Thymus (tissue), 14 donors: Measurements from ENCODE around the gene CKS1B. TPM values are rescaled to one million over a fixed set of nuclear protein-coding genes. Genes with fewer than 3 reads are reported as not detected.

Experiments
- DNase-seq, 9 donors: peaks; one replicate each; pipeline ENCODE4 v3.0.0-alpha.2; 2013; ENCODE audit warnings: low spot score in 9 of 9, low read depth in 6 of 9, missing footprints in 1 of 9
- H3K27ac ChIP-seq, 2 donors: one replicate each; pipeline ENCODE4 v1.5.1; 2013; ENCODE audit warnings: control low read depth in 1 of 2, low read depth in 1 of 2, low read length in 1 of 2, mild to moderate bottlenecking in 1 of 2, moderate library complexity in 1 of 2
- H3K27me3 ChIP-seq, 2 donors: one replicate each; pipeline ENCODE4 v1.5.1; 2013; ENCODE audit warnings: low read length in 1 of 2; ENCODE audit not compliant: control insufficient read depth in 2 of 2, insufficient read depth in 1 of 2
- H3K36me3 ChIP-seq, 2 donors: one replicate each; pipeline ENCODE4 v1.5.1; 2013; ENCODE audit warnings: low read length in 1 of 2, mild to moderate bottlenecking in 1 of 2, moderate library complexity in 1 of 2; ENCODE audit not compliant: control insufficient read depth in 2 of 2, insufficient read depth in 2 of 2
- H3K4me1 ChIP-seq, 2 donors: one replicate each; pipeline ENCODE4 v1.5.1; 2013; ENCODE audit warnings: low read length in 2 of 2; ENCODE audit not compliant: control insufficient read depth in 2 of 2, insufficient read depth in 2 of 2
- H3K4me3 ChIP-seq, 2 donors: one replicate each; pipeline ENCODE4 v1.5.1; 2013; ENCODE audit warnings: low read length in 2 of 2, control low read depth in 1 of 2, mild to moderate bottlenecking in 1 of 2
- H3K9me3 ChIP-seq, 2 donors: one replicate each; pipeline ENCODE4 v1.5.1; 2013; ENCODE audit warnings: low read length in 1 of 2, mild to moderate bottlenecking in 1 of 2; ENCODE audit not compliant: control insufficient read depth in 2 of 2, insufficient read depth in 1 of 2
- WGBS: extraction: QIAGEN DNeasy Blood & Tissue Kit; methylation state at CpG from one replicate; pipeline ENCODE4 v1.1.7; 2013; 5-methylcytosine and 5-hydroxymethylcytosine counted together
- long read RNA-seq, 10 donors: transcript quantifications; one replicate each; lab custom pipeline, GENCODE V29; 2026
- polyA plus RNA-seq: library from polyadenylated mRNA; stranded (reverse); fragments of 200-250 nt; gene quantifications from one replicate; pipeline ENCODE4 v1.2.3, GENCODE V29; 2013
- total RNA-seq: library from RNA; stranded (reverse); fragments of 120-200 nt; gene quantifications from one replicate; pipeline ENCODE4 v1.2.4, GENCODE V29; 2013
- donor health status: healthy.

Gene CKS1B
- 113 TPM for total RNA-seq
- polyA plus RNA-seq, result 32.8 TPM
- long read RNA-seq, donor 1, transcript CKS1B-201 (3 exons, 759 nt), result major isoform, 6 of 6 reads
- long read RNA-seq, donor 1, partial matches to known transcripts, result 0 of 6 reads
- long read RNA-seq, donor 1, other reads (novel, unspliced or antisense), result 0 of 6 reads
- long read RNA-seq, donor 2, transcript CKS1B-201 (3 exons, 759 nt), result major isoform, 118 of 126 reads
- long read RNA-seq, donor 2, partial matches to known transcripts, result 0 of 126 reads
- long read RNA-seq, donor 2, other reads (novel, unspliced or antisense), result 6 of 126 reads
- long read RNA-seq, donor 3, transcript CKS1B-203 (3 exons, 912 nt), result minor isoform, 6 of 144 reads
- long read RNA-seq, donor 3, transcript CKS1B-204 (2 exons, 1,166 nt), result minor isoform, 5 of 144 reads
- long read RNA-seq, donor 3, transcript CKS1B-201 (3 exons, 759 nt), result major isoform, 122 of 144 reads
- long read RNA-seq, donor 3, partial matches to known transcripts, result 0 of 144 reads
- long read RNA-seq, donor 3, other reads (novel, unspliced or antisense), result 11 of 144 reads
- long read RNA-seq, donor 4, transcript CKS1B-201 (3 exons, 759 nt), result major isoform, 35 of 38 reads
- long read RNA-seq, donor 4, partial matches to known transcripts, result 0 of 38 reads
- long read RNA-seq, donor 4, other reads (novel, unspliced or antisense), result 0 of 38 reads
- long read RNA-seq, donor 5, transcript CKS1B-201 (3 exons, 759 nt), result major isoform, 128 of 140 reads
- long read RNA-seq, donor 5, transcript CKS1B-204 (2 exons, 1,166 nt), result minor isoform, 5 of 140 reads
- long read RNA-seq, donor 5, partial matches to known transcripts, result 0 of 140 reads
- long read RNA-seq, donor 5, other reads (novel, unspliced or antisense), result 0 of 140 reads
- long read RNA-seq, donor 6, transcript CKS1B-203 (3 exons, 912 nt), result minor isoform, 5 of 95 reads
- long read RNA-seq, donor 6, transcript CKS1B-201 (3 exons, 759 nt), result major isoform, 79 of 95 reads
- long read RNA-seq, donor 6, partial matches to known transcripts, result 0 of 95 reads
- long read RNA-seq, donor 6, other reads (novel, unspliced or antisense), result 10 of 95 reads
- long read RNA-seq, donor 7, transcript CKS1B-201 (3 exons, 759 nt), result major isoform, 75 of 78 reads
- long read RNA-seq, donor 7, partial matches to known transcripts, result 0 of 78 reads
- long read RNA-seq, donor 7, other reads (novel, unspliced or antisense), result 0 of 78 reads
- long read RNA-seq, donor 8, transcript CKS1B-201 (3 exons, 759 nt), result major isoform, 26 of 28 reads
- long read RNA-seq, donor 8, partial matches to known transcripts, result 0 of 28 reads
- long read RNA-seq, donor 8, other reads (novel, unspliced or antisense), result 0 of 28 reads
- long read RNA-seq, donor 9, transcript CKS1B-201 (3 exons, 759 nt), result major isoform, 53 of 55 reads
- long read RNA-seq, donor 9, partial matches to known transcripts, result 0 of 55 reads
- long read RNA-seq, donor 9, other reads (novel, unspliced or antisense), result 0 of 55 reads
- long read RNA-seq, donor 10, transcript CKS1B-201 (3 exons, 759 nt), result major isoform, 58 of 67 reads
- long read RNA-seq, donor 10, partial matches to known transcripts, result 0 of 67 reads
- long read RNA-seq, donor 10, other reads (novel, unspliced or antisense), result 5 of 67 reads

GRCh38 chr1:154974102-154974807 is at the start of gene CKS1B:
Gene CKS1B, plus strand, starts transcription at chr1:154974681. Its CDS starts 65 bp downstream, at chr1:154974746.
- H3K27me3 ChIP-seq, result no peaks in the 10 kb centered on the region
- peaks cover 0 to 3% of the 10 kb centered on the region in 2 donors for H3K9me3 ChIP-seq
- under 1% methylated on average over 47 of the region's 47 CpGs for WGBS
- peaks cover 8 to 17% of the 10 kb centered on the region in 2 donors for H3K36me3 ChIP-seq
- H3K4me1 ChIP-seq, result peaks cover 18 to 46% of the 10 kb centered on the region in 2 donors
- peak within 1 kb of the TSS; percentile 93 to 97 for H3K27ac ChIP-seq
- peak within 1 kb of the TSS; percentile 72 to 80 for H3K4me3 ChIP-seq
- peak; percentile 94 to 100 (median 99) for DNase-seq

- WGBS, result 96% methylated on average over 3 of the region's 3 CpGs
- H3K4me1 ChIP-seq, result peaks cover 0 to 8% of the 10 kb centered on the region in 2 donors
- no peak overlapping the region for H3K4me3 ChIP-seq
- H3K36me3 ChIP-seq, result peaks cover 35 to 49% of the 10 kb centered on the region in 2 donors
- H3K9me3 ChIP-seq, result no peaks in the 10 kb centered on the region
- no peak for DNase-seq
- no peaks in the 10 kb centered on the region for H3K27me3 ChIP-seq
- no peak overlapping the region for H3K27ac ChIP-seq
Observed at GRCh38 chr1:154925335-154926170, 48.9 kb upstream of the CKS1B start.

DNA sequence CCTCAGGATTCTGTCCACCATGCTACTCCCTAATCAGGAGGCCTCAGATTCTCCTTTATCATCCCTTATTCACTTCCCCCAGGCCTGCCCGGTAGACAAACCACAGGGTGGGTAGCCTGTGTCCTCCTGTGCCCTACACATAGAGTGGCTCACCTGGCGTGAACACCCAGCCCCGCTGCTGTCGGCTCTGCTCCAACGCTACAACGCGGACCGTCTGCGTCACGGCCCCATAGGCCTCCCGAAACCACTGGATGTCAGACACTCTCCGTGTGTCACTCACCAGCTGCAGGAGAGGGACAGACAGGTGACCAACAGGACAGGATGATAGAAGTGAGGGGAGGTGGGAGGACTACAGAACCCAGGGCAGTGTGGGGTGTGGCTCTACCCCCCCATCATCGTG is 48.3 kb upstream of the CKS1B start:
- Histone ChIP-seq H3K9me3 (no peaks in the 10 kb centered on the region), H3K27me3 (no peaks in the 10 kb centered on the region), H3K4me1 (peaks cover 0 to 8% of the 10 kb centered on the region in 2 donors), H3K27ac (no peak overlapping the region), H3K4me3 (no peak overlapping the region), H3K36me3 (peaks cover 38 to 50% of the 10 kb centered on the region in 2 donors)
- no peak for DNase-seq
- WGBS, result 81% methylated on average over 13 of the region's 13 CpGs

DNA sequence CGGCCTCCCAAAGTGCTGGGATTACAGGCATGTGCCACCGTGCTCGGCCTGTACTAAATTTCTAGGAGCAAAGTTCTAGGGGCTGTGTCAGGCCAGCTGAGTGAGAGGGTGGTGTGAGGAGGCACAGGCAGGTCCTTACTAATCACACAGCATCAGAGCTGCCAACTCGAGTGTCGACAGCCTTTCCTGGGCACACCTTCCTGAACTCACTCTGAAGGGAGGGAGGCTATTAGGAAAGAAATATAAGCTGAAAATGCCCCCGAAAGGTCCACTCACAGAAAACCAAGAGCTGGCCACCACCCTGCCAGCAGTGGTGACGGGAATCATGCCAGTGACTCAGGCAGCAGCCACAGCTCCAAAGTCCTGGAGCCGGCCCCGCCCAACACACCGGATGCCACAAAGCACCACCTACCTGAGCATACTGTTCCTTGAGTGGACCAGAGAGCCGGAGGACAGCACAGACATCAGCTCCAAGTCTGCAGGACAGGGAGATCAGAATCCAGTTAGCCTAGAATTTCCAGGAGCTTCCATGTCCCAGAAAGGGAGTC is 42.5 kb upstream of the CKS1B start:
- Histone ChIP-seq H3K27me3 (no peaks in the 10 kb centered on the region), H3K27ac (no peak overlapping the region), H3K36me3 (peaks cover 11 to 15% of the 10 kb centered on the region in 2 donors), H3K9me3 (no peaks in the 10 kb centered on the region), H3K4me1 (peaks cover 7 to 14% of the 10 kb centered on the region in 2 donors), H3K4me3 (no peak overlapping the region)
- 98% methylated on average over 11 of the region's 11 CpGs for WGBS
- no peak for DNase-seq

DNA sequence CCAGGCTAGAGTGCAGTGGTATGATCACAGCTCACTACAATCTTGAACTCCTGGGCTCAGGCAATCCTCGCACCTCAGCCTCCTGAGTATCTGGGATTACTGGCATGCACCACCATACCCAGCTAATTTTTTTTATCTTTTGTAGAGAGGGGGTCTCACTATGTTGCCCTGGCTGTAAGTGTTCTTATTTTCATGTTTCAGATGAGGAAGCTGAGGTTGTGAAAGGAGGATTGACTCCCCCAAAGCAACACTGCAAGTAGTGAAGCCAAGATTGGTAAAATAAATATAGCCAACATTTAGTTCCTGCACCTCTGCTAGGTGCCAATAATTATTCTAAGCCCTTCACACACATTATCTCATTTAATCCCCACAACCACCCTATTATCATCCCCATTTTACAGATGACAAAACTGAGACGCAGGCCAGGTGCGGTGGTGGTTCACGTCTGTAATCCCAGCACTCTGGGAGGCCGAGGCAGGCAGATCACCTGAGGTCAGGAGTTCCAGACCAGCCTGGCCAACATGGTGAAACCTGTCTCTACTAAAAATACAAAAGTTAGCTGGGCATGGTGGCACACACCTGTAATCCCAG is 40.0 kb upstream of the CKS1B start:
- no peak for DNase-seq
- Histone ChIP-seq H3K36me3 (peaks cover 5 to 7% of the 10 kb centered on the region in 2 donors), H3K4me1 (peaks cover 7 to 30% of the 10 kb centered on the region in 2 donors), H3K9me3 (peaks cover 0 to 4% of the 10 kb centered on the region in 2 donors), H3K27ac (no peak overlapping the region), H3K4me3 (no peak overlapping the region), H3K27me3 (no peaks in the 10 kb centered on the region)
- 97% methylated on average over 5 of the region's 5 CpGs for WGBS

DNA sequence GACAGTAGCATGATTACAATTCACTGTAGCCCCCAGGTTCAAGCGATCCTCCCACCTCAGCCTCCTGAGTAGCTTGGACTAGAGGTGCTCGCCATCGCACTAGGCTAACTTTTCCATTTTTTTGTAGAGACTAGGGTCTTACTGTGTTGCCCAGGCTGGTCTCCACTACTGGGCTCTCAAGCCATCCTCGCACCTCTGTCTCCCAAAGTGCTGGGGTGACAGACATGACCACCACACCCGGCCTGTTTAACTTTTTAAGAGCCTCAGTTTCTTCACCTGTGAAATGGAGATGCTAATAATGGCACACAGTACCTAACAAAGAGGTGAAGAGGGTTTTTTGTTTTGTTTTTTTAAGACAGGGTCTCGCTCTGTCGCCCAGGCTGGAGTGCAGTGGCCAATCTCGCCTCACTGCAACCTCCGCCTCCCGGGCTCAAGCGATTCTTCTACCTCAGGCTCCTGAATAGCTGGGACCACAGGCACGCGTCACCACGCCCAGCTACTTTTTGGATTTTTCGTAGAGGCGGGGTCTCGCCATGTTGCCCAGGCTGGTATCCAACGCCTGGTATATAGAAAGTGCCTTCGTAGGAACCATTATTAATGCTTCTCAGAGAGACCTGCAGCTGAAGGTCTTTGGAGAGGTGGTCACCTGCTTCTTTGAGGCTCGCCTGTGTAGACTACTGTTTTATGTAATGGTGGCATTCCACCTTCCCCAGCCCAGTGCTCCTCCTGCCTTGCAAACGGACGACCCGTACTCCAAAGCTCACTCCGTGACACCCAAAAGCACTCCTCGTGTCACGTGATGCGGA is 38.5 kb upstream of the CKS1B start:
- DNase-seq, result no peak
- peaks cover 7 to 44% of the 10 kb centered on the region in 2 donors for H3K4me1 ChIP-seq
- 57% methylated on average over 27 of the region's 27 CpGs for WGBS
- H3K27me3 ChIP-seq, result no peaks in the 10 kb centered on the region
- peak overlapping the region; percentile 65 to 67 for H3K4me3 ChIP-seq
- H3K9me3 ChIP-seq, result peaks cover 0 to 4% of the 10 kb centered on the region in 2 donors
- H3K27ac ChIP-seq, result peak overlapping the region; percentile 95 to 100
- H3K36me3 ChIP-seq, result peaks cover 0 to 5% of the 10 kb centered on the region in 2 donors
